Left renal cortex interstitium (tissue), 4 donors: ENCODE results near the gene KCNT1. TPM values are rescaled to one million over a fixed set of nuclear protein-coding genes. Genes with fewer than 3 reads are reported as not detected.

ENCODE experiments used
- DNase-seq, 4 donors: peaks; one replicate each; pipeline ENCODE4 v3.0.0-alpha.2; 2013; ENCODE audit warnings: low read depth in 4 of 4, low spot score in 2 of 4, missing footprints in 1 of 4
- polyA plus RNA-seq, 4 donors: library from polyadenylated mRNA; unstranded; fragments of 120-200 nt; gene quantifications; one replicate each; pipeline ENCODE4 v1.2.1, GENCODE V29; 2013; ENCODE audit not compliant: insufficient read length in 4 of 4

Gene KCNT1
- polyA plus RNA-seq, 4 donors: 0.06 to 0.38 (median 0.21) TPM

GRCh38 chr9:135775911-135776310, 73.9 kb downstream of the KCNT1 start:
- no peak for DNase-seq

GRCh38 chr9:135776893-135777622, 75.1 kb downstream of the KCNT1 start:
- no peak for DNase-seq

GRCh38 chr9:135777623-135778177, 75.7 kb downstream of the KCNT1 start:
- DNase-seq: no peak

- no peak for DNase-seq
Measured at GRCh38 chr9:135778421-135778820, 76.4 kb downstream of the KCNT1 start.

- DNase-seq: no peak
Measured at GRCh38 chr9:135779571-135779970, 77.6 kb downstream of the KCNT1 start.

- DNase-seq: no peak
Measured at GRCh38 chr9:135780086-135780485, 78.1 kb downstream of the KCNT1 start.

GRCh38 chr9:135780626-135781025, 78.6 kb downstream of the KCNT1 start:
- DNase-seq: no peak

- no peak for DNase-seq
Measured at GRCh38 chr9:135782946-135783345, 81.0 kb downstream of the KCNT1 start.

- no peak for DNase-seq
Measured at GRCh38 chr9:135783540-135784245, 81.7 kb downstream of the KCNT1 start.

- no peak for DNase-seq
Measured at GRCh38 chr9:135785013-135785575, 83.1 kb downstream of the KCNT1 start.

- DNase-seq: no peak
Measured at GRCh38 chr9:135786146-135786690, 84.2 kb downstream of the KCNT1 start.

- no peak for DNase-seq
Measured at GRCh38 chr9:135787317-135787716, 85.3 kb downstream of the KCNT1 start.

GRCh38 chr9:135787776-135788575, 86.0 kb downstream of the KCNT1 start:
- DNase-seq: no peak

- no peak for DNase-seq
Measured at GRCh38 chr9:135788576-135789300, 86.8 kb downstream of the KCNT1 start.

GRCh38 chr9:135789838-135790291, 87.9 kb downstream of the KCNT1 start:
- no peak for DNase-seq

- DNase-seq: no peak
Measured at GRCh38 chr9:135790356-135790755, 88.4 kb downstream of the KCNT1 start.

GRCh38 chr9:135790850-135791249, 88.9 kb downstream of the KCNT1 start:
- DNase-seq: no peak

GRCh38 chr9:135791431-135792267, 89.7 kb downstream of the KCNT1 start:
- DNase-seq: no peak
